KMS-11 (cell line): ENCODE measurements around the gene TMEM127.
"Not testable (repeated sequence)": the region's sequence is repeated elsewhere in the genome, so short reads cannot be mapped to it uniquely, and the experiment has no call there.

Experiments used
- H2AFZ ChIP-seq: fragments of 200-600 bp; sonication (generic); 2 replicates; pipeline ENCODE4 v1.6.1; 2016; ENCODE audit warnings: antibody characterized with exemption, mixed run types, low read depth
- H3K27ac ChIP-seq: fragments of 200-600 bp; sonication (generic); 2 replicates; pipeline ENCODE4 v1.6.1; 2016; ENCODE audit warnings: mild to moderate bottlenecking, mixed run types
- H3K27me3 ChIP-seq: fragments of 200-600 bp; sonication (generic); 2 replicates; pipeline ENCODE4 v1.6.1; 2017; ENCODE audit warnings: mild to moderate bottlenecking, low read depth, mixed run types, moderate library complexity; ENCODE audit not compliant: insufficient read depth
- H3K36me3 ChIP-seq: fragments of 200-600 bp; sonication (generic); 2 replicates; pipeline ENCODE4 v1.6.1; 2017; ENCODE audit warnings: mild to moderate bottlenecking, mixed run types; ENCODE audit not compliant: insufficient read depth
- H3K4me1 ChIP-seq: fragments of 200-600 bp; sonication (generic); 2 replicates; pipeline ENCODE4 v1.6.1; 2016; ENCODE audit warnings: mild to moderate bottlenecking, low read depth, mixed run types; ENCODE audit not compliant: poor library complexity, severe bottlenecking
- H3K4me2 ChIP-seq: fragments of 200-600 bp; sonication (generic); 2 replicates; pipeline ENCODE4 v1.7.0; 2016; ENCODE audit warnings: mild to moderate bottlenecking, mixed run types
- H3K4me3 ChIP-seq: fragments of 200-600 bp; sonication (generic); IDR thresholded peaks from 2 replicates; pipeline ENCODE4 v1.6.1; 2017; ENCODE audit warnings: low read depth, low read length, mixed read lengths; ENCODE audit not compliant: insufficient read depth
- H3K79me2 ChIP-seq: fragments of 200-600 bp; sonication (generic); 2 replicates; pipeline ENCODE4 v1.6.1; 2016; ENCODE audit warnings: low read depth, mixed run types; ENCODE audit not compliant: insufficient read depth
- H3K9ac ChIP-seq: fragments of 200-600 bp; sonication (generic); 2 replicates; pipeline ENCODE4 v1.6.1; 2016; ENCODE audit warnings: mild to moderate bottlenecking, mixed run types
- H4K20me1 ChIP-seq: fragments of 200-600 bp; sonication (generic); 2 replicates; pipeline ENCODE4 v1.6.1; 2016; ENCODE audit warnings: mild to moderate bottlenecking, mixed run types; ENCODE audit not compliant: insufficient read depth
- CTCF ChIP-seq: fragments of 200-600 bp; sonication (generic); conservative IDR thresholded peaks from 2 replicates; pipeline ENCODE4 v1.6.1; 2017; ENCODE audit warnings: low read depth, mild to moderate bottlenecking, antibody characterized with exemption, low read length, moderate library complexity, mixed read lengths

The TMEM127 gene

GRCh38 chr2:96296925-96297324 lies 31.1 kb upstream of the TMEM127 start:
- Histone ChIP-seq H3K36me3 (peaks cover 20% of the 10 kb centered on the region; the same call in 1 of the 2 replicates), H3K4me1 (no peaks in the 10 kb centered on the region), H2AFZ (no peak overlapping the region), H3K79me2 (no peaks in the 10 kb centered on the region; the same call in 1 of the 2 replicates), H3K9ac (no peak overlapping the region), H3K4me3 (no peak overlapping the region), H3K4me2 (no peak overlapping the region), H3K27me3 (no peaks in the 10 kb centered on the region), H4K20me1 (no peaks in the 10 kb centered on the region), H3K27ac (no peak overlapping the region)
- TF ChIP-seq CTCF, result no peak

- H4K20me1 ChIP-seq, H3K4me1 ChIP-seq: not testable (repeated sequence)
Observed at GRCh38 chr2:96294271-96294670, 28.5 kb upstream of the TMEM127 start.

GRCh38 chr2:96291751-96292150 lies 26.0 kb upstream of the TMEM127 start:
- Histone ChIP-seq H3K79me2 (no peaks in the 10 kb centered on the region), H3K36me3 (peaks cover 20% of the 10 kb centered on the region; the same call in 1 of the 2 replicates), H3K27ac (no peak overlapping the region), H4K20me1 (no peaks in the 10 kb centered on the region), H3K4me2 (no peak overlapping the region), H3K9ac (no peak overlapping the region), H3K4me1 (no peaks in the 10 kb centered on the region), H3K27me3 (no peaks in the 10 kb centered on the region), H2AFZ (no peak overlapping the region), H3K4me3 (no peak overlapping the region)
- no peak for TF ChIP-seq CTCF

More at GRCh38 chr2:96294271-96294670, 28.5 kb upstream of the TMEM127 start:
- not testable (repeated sequence) for H3K27me3 ChIP-seq, H3K4me3 ChIP-seq, H2AFZ ChIP-seq, H3K4me2 ChIP-seq, H3K9ac ChIP-seq, H3K27ac ChIP-seq, H3K79me2 ChIP-seq
- H3K36me3 ChIP-seq, result peaks cover 15% of the 10 kb centered on the region; the same call in 1 of the 2 replicates

- Histone ChIP-seq H3K36me3 (peaks cover 25% of the 10 kb centered on the region; the same call in 1 of the 2 replicates), H3K4me1 (no peaks in the 10 kb centered on the region), H3K4me2 (no peak overlapping the region), H2AFZ (no peak overlapping the region), H3K9ac (no peak overlapping the region), H3K79me2 (no peaks in the 10 kb centered on the region), H4K20me1 (no peaks in the 10 kb centered on the region), H3K27me3 (no peaks in the 10 kb centered on the region), H3K4me3 (no peak overlapping the region), H3K27ac (no peak overlapping the region)
- no peak for TF ChIP-seq CTCF
Observed at GRCh38 chr2:96287273-96287856, 21.6 kb upstream of the TMEM127 start.

- no peak overlapping the region for H3K27ac ChIP-seq
- H3K4me3 ChIP-seq, result no peak overlapping the region
- no peak for TF ChIP-seq CTCF
- H3K4me2 ChIP-seq, result no peak overlapping the region
- no peaks in the 10 kb centered on the region for H4K20me1 ChIP-seq
- H3K79me2 ChIP-seq, result no peaks in the 10 kb centered on the region
- H3K4me1 ChIP-seq, result no peaks in the 10 kb centered on the region
- H2AFZ ChIP-seq, result no peak overlapping the region
- no peak overlapping the region for H3K9ac ChIP-seq
- peaks cover 4% of the 10 kb centered on the region; the same call in 1 of the 2 replicates for H3K36me3 ChIP-seq
- no peaks in the 10 kb centered on the region for H3K27me3 ChIP-seq
Observed at GRCh38 chr2:96276787-96277499, 11.1 kb upstream of the TMEM127 start.
